ENCODE results near the gene SPATA1. TPM values are rescaled to one million over a fixed set of nuclear protein-coding genes. Genes with fewer than 3 reads are reported as not detected.

The SPATA1 gene
- total and polyA plus RNA-seq, 2 of the 13 experiments (the other 11 are each of a cell fraction or from before 2014, with no cell fraction given) = 0.70 to 1.4 TPM

DNA sequence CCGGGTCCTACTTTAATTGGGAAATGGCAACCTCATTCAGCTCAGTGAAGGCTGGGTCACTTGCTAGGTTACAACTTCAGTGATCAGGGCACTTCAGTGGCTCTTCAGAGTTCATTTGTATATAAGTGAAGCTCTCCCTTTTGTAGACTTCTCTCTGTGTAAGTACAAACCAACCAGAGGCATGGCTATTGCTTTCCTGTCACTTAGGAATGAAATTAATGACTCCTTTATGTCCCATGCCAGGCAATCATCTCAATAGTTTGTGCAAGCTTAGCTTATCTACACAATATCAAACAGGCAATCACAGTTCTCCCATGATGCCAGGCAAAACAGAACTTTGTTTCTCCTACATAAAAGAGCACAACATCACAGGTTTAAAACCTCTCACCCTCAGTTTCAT, 90.8 kb downstream of the SPATA1 start:
- H3K4me3 ChIP-seq (replicated peaks in 1 of 3; ENCODE audit: insufficient read depth in 1 of 3, low read depth in 2 of 3, low read length in 3 of 3) = no peak overlapping the region
- no peaks in the 10 kb centered on the region for H3K9me3 ChIP-seq (ENCODE audit: low read length)
- no peak overlapping the region for H3K4me2 ChIP-seq (ENCODE audit: low read depth, low read length)
- BruUV-seq (replicated peaks) = no TSS peak
- TF ChIP-seq, protein P1, sequence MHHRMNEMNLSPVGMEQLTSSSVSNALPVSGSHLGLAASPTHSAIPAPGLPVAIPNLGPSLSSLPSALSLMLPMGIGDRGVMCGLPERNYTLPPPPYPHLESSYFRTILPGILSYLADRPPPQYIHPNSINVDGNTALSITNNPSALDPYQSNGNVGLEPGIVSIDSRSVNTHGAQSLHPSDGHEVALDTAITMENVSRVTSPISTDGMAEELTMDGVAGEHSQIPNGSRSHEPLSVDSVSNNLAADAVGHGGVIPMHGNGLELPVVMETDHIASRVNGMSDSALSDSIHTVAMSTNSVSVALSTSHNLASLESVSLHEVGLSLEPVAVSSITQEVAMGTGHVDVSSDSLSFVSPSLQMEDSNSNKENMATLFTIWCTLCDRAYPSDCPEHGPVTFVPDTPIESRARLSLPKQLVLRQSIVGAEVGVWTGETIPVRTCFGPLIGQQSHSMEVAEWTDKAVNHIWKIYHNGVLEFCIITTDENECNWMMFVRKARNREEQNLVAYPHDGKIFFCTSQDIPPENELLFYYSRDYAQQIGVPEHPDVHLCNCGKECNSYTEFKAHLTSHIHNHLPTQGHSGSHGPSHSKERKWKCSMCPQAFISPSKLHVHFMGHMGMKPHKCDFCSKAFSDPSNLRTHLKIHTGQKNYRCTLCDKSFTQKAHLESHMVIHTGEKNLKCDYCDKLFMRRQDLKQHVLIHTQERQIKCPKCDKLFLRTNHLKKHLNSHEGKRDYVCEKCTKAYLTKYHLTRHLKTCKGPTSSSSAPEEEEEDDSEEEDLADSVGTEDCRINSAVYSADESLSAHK (CRISPR knock-in tag; IDR thresholded peaks at IDR 0.05; ENCODE audit: borderline replicate concordance) = no peak
- TF ChIP-seq REXO4 (CRISPR knock-in tag; IDR thresholded peaks at IDR 0.05; ENCODE audit: borderline replicate concordance) = no peak
- no peak for TF ChIP-seq PCBP1 (IDR thresholded peaks at IDR 0.05; ENCODE audit: borderline replicate concordance, low read depth, low read length)
- TF ChIP-seq, protein P2, sequence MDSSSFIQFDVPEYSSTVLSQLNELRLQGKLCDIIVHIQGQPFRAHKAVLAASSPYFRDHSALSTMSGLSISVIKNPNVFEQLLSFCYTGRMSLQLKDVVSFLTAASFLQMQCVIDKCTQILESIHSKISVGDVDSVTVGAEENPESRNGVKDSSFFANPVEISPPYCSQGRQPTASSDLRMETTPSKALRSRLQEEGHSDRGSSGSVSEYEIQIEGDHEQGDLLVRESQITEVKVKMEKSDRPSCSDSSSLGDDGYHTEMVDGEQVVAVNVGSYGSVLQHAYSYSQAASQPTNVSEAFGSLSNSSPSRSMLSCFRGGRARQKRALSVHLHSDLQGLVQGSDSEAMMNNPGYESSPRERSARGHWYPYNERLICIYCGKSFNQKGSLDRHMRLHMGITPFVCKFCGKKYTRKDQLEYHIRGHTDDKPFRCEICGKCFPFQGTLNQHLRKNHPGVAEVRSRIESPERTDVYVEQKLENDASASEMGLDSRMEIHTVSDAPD (CRISPR knock-in tag; IDR thresholded peaks at IDR 0.05) = no peak
- no peak for TF ChIP-seq ZFP41 (CRISPR knock-in tag; IDR thresholded peaks at IDR 0.05; ENCODE audit: borderline replicate concordance)
- TF ChIP-seq ZNF484 (CRISPR knock-in tag; IDR thresholded peaks at IDR 0.05; ENCODE audit: borderline replicate concordance, low read depth) = no peak
- no peak for TF ChIP-seq SPEN (CRISPR knock-in tag; IDR thresholded peaks at IDR 0.05; ENCODE audit: low read depth)
- ChIA-PET CTCF (ENCODE audit: low intra/inter-chr PET ratio, low total read pairs) (no interaction called here), POLR2A (no interaction called here)
- no peak for DNase-seq (ENCODE audit: low spot score)
- intact Hi-C loops (cut with micrococcal nuclease; ENCODE audit: unreplicated experiment) = no loop called here
- in situ Hi-C loops (cut with HindIII; ENCODE audit: extremely low pct_ligation_motif_present, low pct_unique_long_range_greater_than_20kb) = no loop called here
- 0% methylated on average over 1 of the region's 1 CpG for WGBS (ENCODE audit: low lambda C conversion rate)
- peaks cover 0 to 5% of the 10 kb centered on the region in 2 experiments; a peak in 2 of 5 replicates for H3K27me3 ChIP-seq (ENCODE audit: control insufficient read depth in 1 of 2, insufficient read depth in 2 of 2, low read length in 2 of 2)
- no peak overlapping the region for H3K27ac ChIP-seq (ENCODE audit: extremely low read length, insufficient read depth, low read length)
- no peak overlapping the region for H2AFZ ChIP-seq (ENCODE audit: low read length)
- no peaks in the 10 kb centered on the region for H3K36me3 ChIP-seq (replicated peaks in 1 of 2; ENCODE audit: control insufficient read depth in 1 of 2, insufficient read depth in 2 of 2, low read length in 2 of 2)
- H3K79me2 ChIP-seq (ENCODE audit: insufficient read depth, low read length) = no peaks in the 10 kb centered on the region
- FAIRE-seq = no peak
- no peaks in the 10 kb centered on the region for H4K20me1 ChIP-seq (ENCODE audit: insufficient read depth, low read length)
- H3K4me1 ChIP-seq (ENCODE audit: insufficient read depth, low read length) = no peaks in the 10 kb centered on the region
- H3K9ac ChIP-seq (ENCODE audit: insufficient read depth, low read depth, low read length) = no peak overlapping the region
- ATAC-seq = no peak
